GM21529 (cell line): Measurements from ENCODE around the gene FAM219A.
"Not testable (repeated sequence)": the region's sequence is repeated elsewhere in the genome, so short reads cannot be mapped to it uniquely, and the experiment has no call there.

Experiments
- ATAC-seq: cut with Tn5 transposase; IDR thresholded peaks from one replicate; pipeline ENCODE4 v1.9.1; 2021; ENCODE audit not compliant: unreplicated experiment

Gene FAM219A

DNA sequence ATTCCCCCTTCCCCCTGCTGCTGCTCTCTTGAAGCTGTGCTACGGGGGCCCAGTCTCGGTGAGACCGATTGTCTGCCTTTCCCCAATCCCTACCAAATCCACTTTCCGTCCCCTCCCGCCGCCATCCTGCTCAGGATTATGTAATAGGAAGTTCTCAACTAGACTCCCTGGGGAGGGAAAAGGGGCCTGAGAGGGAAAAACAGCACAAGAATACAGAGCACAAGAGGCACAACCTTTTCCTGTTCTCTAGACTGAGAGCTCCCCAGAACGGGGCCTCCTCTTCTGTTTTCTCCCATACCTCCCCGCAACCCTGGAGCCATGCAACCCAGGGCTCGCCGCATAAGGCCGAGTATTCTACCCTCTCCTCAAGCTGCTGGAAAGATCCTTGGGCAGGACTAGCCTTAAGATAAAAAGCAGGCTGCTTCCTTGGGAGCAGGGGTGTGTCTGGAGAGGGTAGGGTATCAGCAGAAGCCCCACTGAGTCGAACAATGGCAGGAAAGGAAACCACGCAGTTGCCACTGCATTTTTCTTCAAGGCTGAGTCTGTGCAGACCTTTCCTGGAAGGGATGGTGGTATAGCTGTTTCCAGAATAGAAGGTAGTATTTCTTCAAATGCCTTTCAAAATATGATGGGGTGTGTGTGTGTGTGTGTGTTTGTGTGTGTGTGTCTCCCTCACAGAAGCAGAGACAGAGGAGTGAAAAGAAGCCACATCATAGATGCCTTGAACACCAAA, 94.6 kb downstream of the FAM219A start:
- no peak for ATAC-seq

DNA sequence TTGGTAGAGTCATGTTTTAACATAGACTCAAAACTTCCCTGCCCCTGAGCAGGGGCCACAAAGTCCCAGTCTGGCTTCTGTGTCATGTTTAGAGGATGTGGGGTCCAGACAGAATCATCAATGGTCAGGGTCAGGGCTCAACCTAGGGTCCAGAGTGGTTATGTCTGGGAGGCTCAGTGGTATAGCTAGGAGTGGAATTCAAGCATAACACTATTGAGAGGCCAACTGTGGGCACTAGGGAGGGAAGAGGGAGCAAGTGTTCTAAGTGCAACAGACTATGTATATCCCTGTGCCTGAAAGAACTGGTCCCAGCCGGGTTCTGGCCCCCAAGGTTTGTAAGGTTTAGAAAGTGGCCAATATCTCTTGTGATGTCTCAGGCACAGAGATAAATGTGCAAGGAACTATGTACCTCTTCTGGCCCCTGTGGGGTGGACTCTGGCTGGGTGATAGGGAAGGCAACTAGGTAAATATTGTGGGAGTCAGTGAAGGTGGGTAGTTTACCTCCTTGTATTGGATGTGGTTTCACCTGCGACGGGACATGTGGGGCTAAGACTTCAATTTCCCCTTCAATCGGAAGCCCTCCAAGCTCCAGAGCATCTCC, 95.7 kb downstream of the FAM219A start:
- ATAC-seq, result no peak

DNA sequence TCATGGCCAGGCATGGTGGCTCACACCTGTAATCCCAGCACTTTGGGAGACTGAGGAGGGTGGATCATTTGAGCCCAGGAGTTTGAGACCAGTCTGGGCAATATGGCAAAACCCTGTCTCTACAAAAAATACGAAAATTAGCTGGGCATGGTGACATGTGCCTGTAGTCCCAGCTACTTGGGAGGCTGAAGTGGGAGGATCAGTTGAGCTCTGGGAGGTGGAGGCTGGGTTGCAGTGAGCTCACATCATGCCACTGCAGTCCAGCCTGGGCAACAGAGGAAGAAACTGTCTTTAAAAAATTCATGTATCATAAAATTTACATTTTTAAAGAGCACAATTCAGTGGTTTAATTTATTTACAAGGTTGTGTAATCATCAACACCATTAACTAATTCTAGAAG, 105.4 kb downstream of the FAM219A start:
- ATAC-seq, result not testable (repeated sequence)

GRCh38 chr9:34352122-34352652, 106.2 kb downstream of the FAM219A start:
- not testable (repeated sequence) for ATAC-seq

- no peak for ATAC-seq
Measured at GRCh38 chr9:34349324-34349723, 109.0 kb downstream of the FAM219A start.
